ENCODE measurements around the gene HOXB9. TPM values are rescaled to one million over a fixed set of nuclear protein-coding genes. Genes with fewer than 3 reads are reported as not detected.

HOXB9 gene
- total and polyA plus RNA-seq, 12 donors = 0.11 to 2.7 (median 0.68) TPM; not detected in 2

- no peaks in the 10 kb centered on the region for H3K36me3 ChIP-seq (replicated peaks in 1 of 2)
- peaks cover 3 to 35% of the 10 kb centered on the region in 2 donors for H3K4me1 ChIP-seq (replicated peaks in 1 of 2)
- no peaks in the 10 kb centered on the region for H3K27me3 ChIP-seq
- intact Hi-C loops (cut with DNase I) = loop anchor here (5.0 kb wide), 1 partner anchor 34 kb away; no protein-coding TSS in a partner anchor
- TF ChIP-seq CTCF (IDR thresholded peaks at IDR 0.05) (no peak), POLR2A (IDR thresholded peaks at IDR 0.05) (peak in 1 of 2 donors; percentile 8)
- H3K9me3 ChIP-seq (replicated peaks in 1 of 3) = no peaks in the 10 kb centered on the region
- WGBS, 4 donors = 31 to 56% (median 51%) methylated on average over 22 of the region's 22 CpGs
- H3K27ac ChIP-seq = peak overlapping the region in 3 of 5 donors; percentile 3 to 87 (median 83)
- peak overlapping the region in 1 of 4 donors; percentile 85 for H3K4me3 ChIP-seq
- no peak for DNase-seq
Measured at GRCh38 chr17:48575673-48576478, 50.3 kb downstream of the HOXB9 start.

- intact Hi-C loops (cut with DNase I) = loop anchor here (5.0 kb wide), 1 partner anchor 33 kb away; no protein-coding TSS in a partner anchor
- 44 to 52% (median 46%) methylated on average over 7 of the region's 7 CpGs for WGBS, 4 donors
- peak overlapping the region in 3 of 5 donors; percentile 27 to 83 (median 56) for H3K27ac ChIP-seq
- no peaks in the 10 kb centered on the region for H3K9me3 ChIP-seq (replicated peaks in 1 of 3)
- no peaks in the 10 kb centered on the region for H3K27me3 ChIP-seq
- peak overlapping the region in 1 of 4 donors; percentile 4 for H3K4me3 ChIP-seq
- no peaks in the 10 kb centered on the region for H3K36me3 ChIP-seq (replicated peaks in 1 of 2)
- TF ChIP-seq POLR2A (IDR thresholded peaks at IDR 0.05) (no peak), CTCF (IDR thresholded peaks at IDR 0.05) (no peak)
- DNase-seq = no peak
- H3K4me1 ChIP-seq (replicated peaks in 1 of 2) = peaks cover 3 to 35% of the 10 kb centered on the region in 2 donors
Measured at GRCh38 chr17:48575066-48575582, 51.0 kb downstream of the HOXB9 start.

- peaks cover 3 to 35% of the 10 kb centered on the region in 2 donors for H3K4me1 ChIP-seq (replicated peaks in 1 of 2)
- peak overlapping the region in 2 of 5 donors; percentile 56 to 83 for H3K27ac ChIP-seq
- H3K27me3 ChIP-seq = no peaks in the 10 kb centered on the region
- intact Hi-C loops (cut with DNase I) = loop anchor here (5.0 kb wide), 1 partner anchor 32 kb away; no protein-coding TSS in a partner anchor
- DNase-seq = no peak
- no peaks in the 10 kb centered on the region for H3K36me3 ChIP-seq (replicated peaks in 1 of 2)
- no peak for TF ChIP-seq CTCF (IDR thresholded peaks at IDR 0.05)
- 50 to 59% (median 56%) methylated on average over 8 of the region's 8 CpGs for WGBS, 4 donors
- H3K4me3 ChIP-seq = peak overlapping the region in 1 of 4 donors; percentile 4
- H3K9me3 ChIP-seq (replicated peaks in 1 of 3) = no peaks in the 10 kb centered on the region
Measured at GRCh38 chr17:48574505-48575065, 51.6 kb downstream of the HOXB9 start.

- peak overlapping the region in 3 of 5 donors; percentile 29 to 81 (median 71) for H3K27ac ChIP-seq
- no peak for TF ChIP-seq POLR2A (IDR thresholded peaks at IDR 0.05)
- no peak for TF ChIP-seq CTCF (IDR thresholded peaks at IDR 0.05)
- no peak for DNase-seq
- H3K4me3 ChIP-seq = no peak overlapping the region
- H3K27me3 ChIP-seq = no peaks in the 10 kb centered on the region
- intact Hi-C loops (cut with DNase I) = no loop called here
- H3K36me3 ChIP-seq (replicated peaks in 1 of 2) = no peaks in the 10 kb centered on the region
- no peaks in the 10 kb centered on the region for H3K9me3 ChIP-seq (replicated peaks in 1 of 3)
- 61 to 71% (median 68%) methylated on average over 1 of the region's 1 CpG for WGBS, 4 donors
- H3K4me1 ChIP-seq (replicated peaks in 1 of 2) = peaks cover 3 to 43% of the 10 kb centered on the region in 2 donors
Measured at GRCh38 chr17:48571826-48572417, 54.2 kb downstream of the HOXB9 start.
